Endothelial cell of umbilical vein (primary cell): ENCODE data around the gene ITPR1. TPM values are rescaled to one million over a fixed set of nuclear protein-coding genes. Genes with fewer than 3 reads are reported as not detected.

Source experiments
- Bru-seq: library from RNA; stranded (reverse); fragments of 400-500 nt; gene quantifications from one replicate; lab custom pipeline; 2021; lab: Mats Ljungman, UMichigan
- BruChase-seq, 2 experiments: library from RNA; stranded (reverse); fragments of 400-500 nt; gene quantifications; one replicate each; lab custom pipeline; 2021; lab: Mats Ljungman, UMichigan
- BruUV-seq: library from RNA; stranded (reverse); fragments of 400-500 nt; replicated peaks from 2 replicates; lab custom pipeline; 2021; lab: Mats Ljungman, UMichigan
- CTCF ChIA-PET: fragments of 300-600, 350-600 bp; sonication (Branson Sonifier 250); formaldehyde crosslinking; loops from one replicate; lab custom pipeline; 2021; ENCODE audit warnings: antibody characterized with exemption, inconsistent platforms; lab: Charles Lee
- POLR2A ChIA-PET: fragments of 300-600, 350-600 bp; sonication (Branson Sonifier 250); formaldehyde crosslinking; loops from one replicate; lab custom pipeline; 2021; ENCODE audit warnings: antibody characterized with exemption, inconsistent platforms; lab: Charles Lee
- DNase-seq: peaks from one replicate; pipeline ENCODE4 v3.0.0-alpha.2; 2011; ENCODE audit warnings: low read depth, low spot score
- FAIRE-seq: peaks from 2 replicates; lab custom pipeline; 2011; peaks lifted over from hg19 to GRCh38; lab: Jason Lieb, UNC
- H2AFZ ChIP-seq: 2 replicates; pipeline ENCODE4 v1.6.0; 2012; ENCODE audit warnings: low read depth, low read length, control low read depth, inconsistent platforms
- H3K27ac ChIP-seq: 2 replicates; pipeline ENCODE4 v1.5.1; 2011; ENCODE audit warnings: low read depth, mild to moderate bottlenecking, control low read depth, low read length, moderate library complexity; ENCODE audit not compliant: insufficient read depth
- H3K27me3 ChIP-seq, 2 experiments: 2 replicates each; pipeline versions ENCODE4 v1.6.0 to v1.6.1; 2011; ENCODE audit warnings: low read length in 2 of 2, mixed read lengths in 1 of 2; ENCODE audit not compliant: control insufficient read depth in 2 of 2, insufficient read depth in 2 of 2
- H3K36me3 ChIP-seq, 2 experiments: 2 replicates in 1 of 2; 3 replicates in 1 of 2; pipeline ENCODE4 v1.5.1; 2011; ENCODE audit warnings: low read length in 2 of 2, mild to moderate bottlenecking in 1 of 2, moderate library complexity in 1 of 2; ENCODE audit not compliant: control insufficient read depth in 2 of 2, insufficient read depth in 2 of 2; ENCODE audit errors: extremely low read depth in 1 of 2
- H3K4me1 ChIP-seq: 3 replicates; pipeline ENCODE4 v1.5.1; 2011; ENCODE audit warnings: mild to moderate bottlenecking, low read length; ENCODE audit not compliant: control insufficient read depth, insufficient read depth; ENCODE audit errors: extremely low read depth
- H3K4me2 ChIP-seq: 2 replicates; pipeline ENCODE4 v1.6.1; 2011; ENCODE audit warnings: low read length, control low read depth, mixed read lengths; ENCODE audit not compliant: insufficient read depth
- H3K4me3 ChIP-seq, 3 experiments: fragments of 200-600 bp in 1 of 3; sonication (generic), shearing (Covaris generic) in 1 of 3; replicated peaks in 1 of 3; 2 replicates each; pipeline ENCODE4 v1.5.1; 2011 to 2016; ENCODE audit warnings: control low read depth in 3 of 3, low read length in 3 of 3, mild to moderate bottlenecking in 2 of 3, inconsistent platforms in 1 of 3, low read depth in 1 of 3, moderate library complexity in 1 of 3; ENCODE audit not compliant: insufficient read depth in 1 of 3
- H3K79me2 ChIP-seq: 2 replicates; pipeline ENCODE4 v1.6.0; 2012; ENCODE audit warnings: low read length, inconsistent platforms; ENCODE audit not compliant: control insufficient read depth, insufficient read depth
- H3K9ac ChIP-seq: replicated peaks from 2 replicates; pipeline ENCODE3; 2011; ENCODE audit warnings: low read length, control low read depth; ENCODE audit not compliant: insufficient read depth; ENCODE audit errors: extremely low read depth
- H3K9me1 ChIP-seq: replicated peaks from 3 replicates; pipeline ENCODE4 v1.6.0; 2011; ENCODE audit warnings: mild to moderate bottlenecking, low read length; ENCODE audit not compliant: control insufficient read depth, insufficient read depth; ENCODE audit errors: extremely low read depth
- H3K9me3 ChIP-seq: replicated peaks from 2 replicates; pipeline ENCODE4 v1.5.1; 2012; ENCODE audit warnings: low read length, inconsistent platforms; ENCODE audit not compliant: control insufficient read depth, insufficient read depth
- H4K20me1 ChIP-seq: replicated peaks from 2 replicates; pipeline ENCODE3; 2011; ENCODE audit warnings: mild to moderate bottlenecking, low read length; ENCODE audit not compliant: control insufficient read depth, insufficient read depth; ENCODE audit errors: extremely low read depth
- CTCF ChIP-seq, 2 donors: IDR thresholded peaks; 1 replicate in 1 of 2; 2 replicates in 1 of 2; pipeline ENCODE4 v1.5.1; 2011; ENCODE audit warnings: low read length in 2 of 2, mild to moderate bottlenecking in 2 of 2, moderate library complexity in 2 of 2, control low read depth in 1 of 2, inconsistent platforms in 1 of 2, low read depth in 1 of 2; ENCODE audit not compliant: insufficient read depth in 1 of 2; ENCODE audit errors: extremely low read depth in 1 of 2
- EZH2 ChIP-seq: IDR thresholded peaks from 2 replicates; pipeline ENCODE4 v1.6.1; 2012; ENCODE audit warnings: borderline replicate concordance, low read depth, mild to moderate bottlenecking, moderate library complexity, low read length, inconsistent platforms; ENCODE audit not compliant: severe bottlenecking
- FOS ChIP-seq: IDR thresholded peaks from 2 replicates; pipeline ENCODE4 v1.6.1; 2011; ENCODE audit warnings: mild to moderate bottlenecking, low read length, moderate library complexity, borderline replicate concordance; ENCODE audit not compliant: insufficient read depth
- GATA2 ChIP-seq: IDR thresholded peaks from 2 replicates; pipeline ENCODE4 v1.7.0; 2011; ENCODE audit warnings: low read depth, mild to moderate bottlenecking, moderate library complexity, mixed read lengths, low read length; ENCODE audit not compliant: insufficient read length, insufficient read depth
- JUN ChIP-seq: IDR thresholded peaks from 2 replicates; pipeline ENCODE4 v1.6.1; 2011; ENCODE audit warnings: borderline replicate concordance, low read depth; ENCODE audit not compliant: insufficient read length, insufficient read depth
- MAX ChIP-seq: IDR thresholded peaks from 2 replicates; pipeline ENCODE4 v1.6.1; 2011; ENCODE audit not compliant: insufficient read depth, insufficient read length
- MYC ChIP-seq: IDR thresholded peaks from one replicate; pipeline ENCODE4 v1.6.1; 2011; ENCODE audit warnings: mild to moderate bottlenecking, low read depth, low read length
- POLR2A ChIP-seq: IDR thresholded peaks from 2 replicates; pipeline ENCODE4 v1.6.1; 2012; ENCODE audit warnings: low read depth, mild to moderate bottlenecking, control low read depth, low read length
- POLR2AphosphoS5 ChIP-seq: IDR thresholded peaks from 2 replicates; pipeline ENCODE4 v1.6.1; 2012; ENCODE audit warnings: low read depth, mild to moderate bottlenecking, control low read depth, low read length, moderate library complexity; ENCODE audit not compliant: insufficient read depth
- dilution Hi-C: fragments of 300-500 bp; cut with MboI; formaldehyde crosslinking; loops from one replicate; pipeline ENCODE4 v1.15.0; 2019; ENCODE audit warnings: low sequenced_read_pairs; ENCODE audit not compliant: extremely low pct_ligation_motif_present
- intact Hi-C: fragments of 100-400 bp; cut with micrococcal nuclease; formaldehyde crosslinking; loops from one replicate; pipeline ENCODE4 v1.10.0; 2022
- long read RNA-seq: library from polyadenylated mRNA; stranded (forward); transcript quantifications from one replicate; pipeline ENCODE4 v2.0.0, GENCODE V29; 2021
- polyA minus RNA-seq, 3 experiments: library from RNA; depleted of rRNA, polyadenylated mRNA; stranded (reverse); fragments of >200 nt; gene quantifications; 1 replicate in 1 of 3; 2 replicates in 2 of 3; pipeline ENCODE4 v1.2.3, GENCODE V29; 2011
- polyA plus RNA-seq, 4 experiments: library from polyadenylated mRNA; depleted of rRNA in 3 of 4; stranded (reverse) in 3 of 4; unstranded in 1 of 4; fragments of >200 nt; gene quantifications; 2 replicates each; pipeline versions ENCODE4 v1.2.1 to v1.2.3, GENCODE V29; 2011 to 2012; ENCODE audit warnings: missing spikeins in 1 of 4
- total RNA-seq: library from RNA; stranded (reverse); gene quantifications from 2 replicates; pipeline ENCODE4 v1.2.3, GENCODE V29; 2021

Gene ITPR1
- total RNA-seq (16.1 and 18.0 TPM in 2 replicates), polyA plus RNA-seq (3.2 and 5.1 TPM in 2 replicates), polyA minus RNA-seq (31.9 and 37.1 TPM in 2 replicates), Bru-seq, nascent RNA (percentile 52 among the genes with signal in this experiment), BruChase-seq, experiment 1, labeled RNA remaining after a 6-hour chase (percentile 43 among the genes with signal in this experiment), BruChase-seq, experiment 2, labeled RNA remaining after a 2-hour chase (percentile 43 among the genes with signal in this experiment)
- 5.5 and 5.9 TPM in 2 replicates for polyA plus RNA-seq (2011; cell fraction: cytosol; rRNA removed)
- 16.2 and 19.6 TPM in 2 replicates for polyA plus RNA-seq (2011; cell fraction: nucleus; rRNA removed)
- 7.3 and 8.4 TPM in 2 replicates for polyA plus RNA-seq (2012)
- 188 TPM for polyA minus RNA-seq (2011; cell fraction: cytosol; rRNA and poly(A)+ RNA removed)
- polyA minus RNA-seq (2011; cell fraction: nucleus; rRNA and poly(A)+ RNA removed), result 68.1 and 70.9 TPM in 2 replicates
- long read RNA-seq, transcript ITPR1-240 (4 exons, 2,229 nt), result major isoform, 11 of 16 reads
- long read RNA-seq, partial matches to known transcripts, result 4 of 16 reads
- long read RNA-seq, other reads (novel, unspliced or antisense), result 1 of 16 reads

DNA sequence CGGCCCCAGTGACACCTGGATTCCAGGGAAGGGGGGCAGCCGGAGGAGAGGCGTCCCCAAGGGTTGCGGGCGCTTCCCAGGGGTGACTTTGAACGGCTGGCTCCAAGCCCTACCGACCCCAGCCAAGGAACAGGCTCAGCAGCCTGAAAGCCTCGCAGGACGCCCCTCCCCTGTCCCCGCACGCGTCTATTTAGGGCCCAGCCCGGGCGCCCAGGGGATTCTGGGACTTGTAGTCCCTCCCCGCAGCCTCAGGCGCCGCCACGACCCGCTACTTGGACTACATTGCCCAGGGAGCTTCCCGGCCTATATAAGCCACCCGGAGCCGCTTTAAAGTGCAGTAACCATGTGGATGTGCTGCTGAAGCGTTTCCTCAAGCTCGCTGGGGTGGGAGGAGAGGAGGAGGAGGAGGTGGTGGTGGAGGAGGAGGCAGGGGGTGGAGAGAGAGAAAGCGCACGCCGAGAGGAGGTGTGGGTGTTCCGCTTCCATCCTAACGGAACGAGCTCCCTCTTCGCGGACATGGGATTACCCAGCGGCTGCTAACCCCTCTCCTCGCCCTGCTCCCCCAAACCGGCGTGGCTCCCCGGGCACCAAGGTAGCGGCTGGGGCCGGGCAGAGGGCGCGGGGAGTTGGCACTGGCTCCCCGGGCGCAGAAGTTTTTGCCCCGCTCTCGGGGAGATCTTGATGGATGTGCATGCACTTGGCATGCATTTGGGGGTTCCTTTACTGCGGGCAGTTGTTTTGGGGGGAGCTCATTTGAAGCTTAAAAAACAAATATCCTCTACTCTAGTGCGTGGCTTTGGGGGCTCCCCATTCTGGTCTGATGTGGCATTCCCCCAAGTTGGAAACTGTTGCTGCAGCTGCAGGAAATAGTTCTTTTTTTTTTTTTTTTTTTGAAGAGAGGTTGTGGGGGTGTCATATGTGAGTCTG, at the start of gene ITPR1:
Gene ITPR1 (plus strand): TSS at position 335 of the 927 bp plus-strand sequence. CDS start 23,144 bp downstream, outside the sequence.
- Histone ChIP-seq H3K9me1 (no peaks in the 10 kb centered on the region), H3K79me2 (no peaks in the 10 kb centered on the region), H3K9me3 (no peaks in the 10 kb centered on the region), H3K27ac (peak within 1 kb of the TSS; percentile 80), H3K4me1 (peaks cover 24% of the 10 kb centered on the region), H3K36me3 (no peaks in the 10 kb centered on the region), H3K4me3 (peak within 1 kb of the TSS; percentile 75 to 88 (median 85)), H4K20me1 (no peaks in the 10 kb centered on the region), H3K9ac (peak within 1 kb of the TSS; percentile 88), H3K27me3 (peaks cover 0 to 2% of the 10 kb centered on the region in 2 experiments), H3K4me2 (peak within 1 kb of the TSS; percentile 95), H2AFZ (peak within 1 kb of the TSS; percentile 92)
- intact Hi-C loops, result loop anchor here (1.0 to 10.0 kb wide), 10 partner anchors 19 to 1318 kb away; partner anchors contain the start of genes BHLHE40, CRBN, EDEM1 and SETMAR
- no peak for TF ChIP-seq GATA2
- TF ChIP-seq MAX, result peak; percentile 61
- peak; percentile 85 for TF ChIP-seq MYC
- TF ChIP-seq POLR2AphosphoS5, result peak; percentile 99
- TF ChIP-seq CTCF (IDR thresholded peaks at IDR 0.05; ENCODE audit: extremely low read depth in 1 of 2, insufficient read depth in 1 of 2, low read depth in 1 of 2, low read length in 2 of 2), result no peak
- TF ChIP-seq JUN, result no peak
- TF ChIP-seq EZH2, result no peak
- TF ChIP-seq POLR2A, result peak; percentile 99
- no peak for TF ChIP-seq FOS
- BruUV-seq, result TSS peak; percentile 31
- DNase-seq (peak; percentile 99), FAIRE-seq (peak; percentile 97)
- POLR2A ChIA-PET, result interaction anchor here (0.5 to 2.7 kb wide), 23 partner anchors 11 to 694 kb away, joined by 3 to 26 read pairs (median 6); partner anchors contain the start of genes EDEM1 and SUMF1
- dilution Hi-C loops, result no loop called here
- CTCF ChIA-PET, result interaction anchor here (0.6 to 8.6 kb wide), 20 partner anchors 11 to 697 kb away, joined by 3 to 111 read pairs (median 4); partner anchors contain the start of gene SUMF1
